ENCODE measurements around the gene PACS1.

GRCh38 chr11:66259956-66260355 lies 189.9 kb downstream of the PACS1 start:
- no peak for TF ChIP-seq CTCF (IDR thresholded peaks at IDR 0.05)
- no peak for TF ChIP-seq TCF7L2 (IDR thresholded peaks at IDR 0.05; ENCODE audit: low read depth, low read length)
- TF ChIP-seq, protein P1, sequence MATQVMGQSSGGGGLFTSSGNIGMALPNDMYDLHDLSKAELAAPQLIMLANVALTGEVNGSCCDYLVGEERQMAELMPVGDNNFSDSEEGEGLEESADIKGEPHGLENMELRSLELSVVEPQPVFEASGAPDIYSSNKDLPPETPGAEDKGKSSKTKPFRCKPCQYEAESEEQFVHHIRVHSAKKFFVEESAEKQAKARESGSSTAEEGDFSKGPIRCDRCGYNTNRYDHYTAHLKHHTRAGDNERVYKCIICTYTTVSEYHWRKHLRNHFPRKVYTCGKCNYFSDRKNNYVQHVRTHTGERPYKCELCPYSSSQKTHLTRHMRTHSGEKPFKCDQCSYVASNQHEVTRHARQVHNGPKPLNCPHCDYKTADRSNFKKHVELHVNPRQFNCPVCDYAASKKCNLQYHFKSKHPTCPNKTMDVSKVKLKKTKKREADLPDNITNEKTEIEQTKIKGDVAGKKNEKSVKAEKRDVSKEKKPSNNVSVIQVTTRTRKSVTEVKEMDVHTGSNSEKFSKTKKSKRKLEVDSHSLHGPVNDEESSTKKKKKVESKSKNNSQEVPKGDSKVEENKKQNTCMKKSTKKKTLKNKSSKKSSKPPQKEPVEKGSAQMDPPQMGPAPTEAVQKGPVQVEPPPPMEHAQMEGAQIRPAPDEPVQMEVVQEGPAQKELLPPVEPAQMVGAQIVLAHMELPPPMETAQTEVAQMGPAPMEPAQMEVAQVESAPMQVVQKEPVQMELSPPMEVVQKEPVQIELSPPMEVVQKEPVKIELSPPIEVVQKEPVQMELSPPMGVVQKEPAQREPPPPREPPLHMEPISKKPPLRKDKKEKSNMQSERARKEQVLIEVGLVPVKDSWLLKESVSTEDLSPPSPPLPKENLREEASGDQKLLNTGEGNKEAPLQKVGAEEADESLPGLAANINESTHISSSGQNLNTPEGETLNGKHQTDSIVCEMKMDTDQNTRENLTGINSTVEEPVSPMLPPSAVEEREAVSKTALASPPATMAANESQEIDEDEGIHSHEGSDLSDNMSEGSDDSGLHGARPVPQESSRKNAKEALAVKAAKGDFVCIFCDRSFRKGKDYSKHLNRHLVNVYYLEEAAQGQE (IDR thresholded peaks at IDR 0.05; ENCODE audit: insufficient read depth in 1 of 2, low read depth in 2 of 2, low read length in 1 of 2) = no peak
- TF ChIP-seq POLR2AphosphoS5 (IDR thresholded peaks at IDR 0.05; ENCODE audit: low read depth, low read length) = no peak

Data from Panc1 (cell line).